ENCODE data around the gene GAS7.

DNA sequence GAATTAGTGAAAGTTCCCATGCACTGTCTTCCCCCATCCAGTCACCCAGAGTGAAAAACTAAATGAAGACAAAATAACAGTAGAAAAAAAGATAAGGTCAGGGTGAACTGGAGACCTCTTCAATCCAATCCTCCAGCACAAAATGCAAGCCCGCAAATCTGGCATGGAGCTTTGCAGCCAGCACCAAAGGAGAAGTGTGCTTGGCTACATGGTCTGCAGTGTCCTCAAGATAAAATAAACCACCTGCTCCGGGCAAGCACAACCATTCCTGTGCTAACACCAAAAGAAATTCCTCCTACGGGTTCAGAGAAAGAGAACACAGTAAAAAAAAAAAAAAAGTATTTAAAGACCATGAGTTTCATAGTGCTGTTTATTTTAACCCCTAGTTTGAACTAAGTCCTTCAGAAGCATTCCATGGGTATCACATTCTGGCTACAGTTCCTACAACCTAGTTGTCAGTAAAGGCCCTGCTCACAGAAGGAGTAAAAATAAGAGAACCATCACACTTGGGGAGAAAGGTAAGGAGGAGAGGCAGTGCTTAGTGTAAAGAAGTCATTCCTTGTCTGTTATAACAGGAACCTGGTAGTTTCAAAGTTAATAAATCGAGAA lies 109.1 kb downstream of the GAS7 start:
- TF ChIP-seq, protein P1, sequence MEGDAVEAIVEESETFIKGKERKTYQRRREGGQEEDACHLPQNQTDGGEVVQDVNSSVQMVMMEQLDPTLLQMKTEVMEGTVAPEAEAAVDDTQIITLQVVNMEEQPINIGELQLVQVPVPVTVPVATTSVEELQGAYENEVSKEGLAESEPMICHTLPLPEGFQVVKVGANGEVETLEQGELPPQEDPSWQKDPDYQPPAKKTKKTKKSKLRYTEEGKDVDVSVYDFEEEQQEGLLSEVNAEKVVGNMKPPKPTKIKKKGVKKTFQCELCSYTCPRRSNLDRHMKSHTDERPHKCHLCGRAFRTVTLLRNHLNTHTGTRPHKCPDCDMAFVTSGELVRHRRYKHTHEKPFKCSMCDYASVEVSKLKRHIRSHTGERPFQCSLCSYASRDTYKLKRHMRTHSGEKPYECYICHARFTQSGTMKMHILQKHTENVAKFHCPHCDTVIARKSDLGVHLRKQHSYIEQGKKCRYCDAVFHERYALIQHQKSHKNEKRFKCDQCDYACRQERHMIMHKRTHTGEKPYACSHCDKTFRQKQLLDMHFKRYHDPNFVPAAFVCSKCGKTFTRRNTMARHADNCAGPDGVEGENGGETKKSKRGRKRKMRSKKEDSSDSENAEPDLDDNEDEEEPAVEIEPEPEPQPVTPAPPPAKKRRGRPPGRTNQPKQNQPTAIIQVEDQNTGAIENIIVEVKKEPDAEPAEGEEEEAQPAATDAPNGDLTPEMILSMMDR (IDR thresholded peaks at IDR 0.05): no peak
- TF ChIP-seq EZH2phosphoT487 (IDR thresholded peaks at IDR 0.05): no peak
- TF ChIP-seq EZH2 (IDR thresholded peaks at IDR 0.05): no peak
